GM23248 (cell line): ENCODE data around the gene PAX1. TPM values are rescaled to one million over a fixed set of nuclear protein-coding genes. Genes with fewer than 3 reads are reported as not detected.

Experiments
- DNase-seq: peaks from one replicate; pipeline ENCODE4 v3.0.0-alpha.2; 2015
- H2AFZ ChIP-seq: fragments of 200-600 bp; sonication (generic); 2 replicates; pipeline ENCODE4 v1.6.1; 2016; ENCODE audit warnings: antibody characterized with exemption
- H3F3A ChIP-seq: fragments of 200-600 bp; sonication (generic); 2 replicates; pipeline ENCODE4 v1.6.1; 2016; ENCODE audit warnings: mild to moderate bottlenecking, antibody characterized with exemption, mixed run types; ENCODE audit not compliant: insufficient read depth
- H3K27ac ChIP-seq: fragments of 200-600 bp; sonication (generic); 2 replicates; pipeline ENCODE4 v1.5.1; 2016; ENCODE audit warnings: mild to moderate bottlenecking
- H3K27me3 ChIP-seq: fragments of 200-600 bp; sonication (generic); replicated peaks from 2 replicates; pipeline ENCODE4 v1.6.1; 2016; ENCODE audit warnings: mild to moderate bottlenecking; ENCODE audit not compliant: insufficient read depth
- H3K36me3 ChIP-seq: fragments of 200-600 bp; sonication (generic); 2 replicates; pipeline ENCODE4 v1.6.1; 2016; ENCODE audit warnings: low read depth, mild to moderate bottlenecking
- H3K4me1 ChIP-seq: fragments of 200-600 bp; sonication (generic); 2 replicates; pipeline ENCODE4 v1.6.1; 2016; ENCODE audit warnings: mild to moderate bottlenecking; ENCODE audit not compliant: insufficient read depth
- H3K4me2 ChIP-seq: fragments of 200-600 bp; sonication (generic); one replicate; pipeline ENCODE4 v1.6.1; 2016; ENCODE audit warnings: mild to moderate bottlenecking; ENCODE audit not compliant: unreplicated experiment
- H3K4me3 ChIP-seq: fragments of 200-600 bp; sonication (generic); 2 replicates; pipeline ENCODE4 v1.5.1; 2016; ENCODE audit warnings: mild to moderate bottlenecking
- H3K79me2 ChIP-seq: fragments of 200-600 bp; sonication (generic); 2 replicates; pipeline ENCODE4 v1.6.1; 2016; ENCODE audit warnings: mild to moderate bottlenecking; ENCODE audit not compliant: insufficient read depth
- H3K9ac ChIP-seq: fragments of 200-600 bp; sonication (generic); 2 replicates; pipeline ENCODE4 v1.6.1; 2016; ENCODE audit warnings: mild to moderate bottlenecking
- H3K9me2 ChIP-seq: fragments of 200-600 bp; sonication (generic); 2 replicates; pipeline ENCODE4 v1.6.1; 2016; ENCODE audit warnings: mixed run types, mild to moderate bottlenecking, moderate library complexity; ENCODE audit not compliant: insufficient read depth
- H3K9me3 ChIP-seq: fragments of 200-600 bp; sonication (generic); one replicate; pipeline ENCODE4 v1.6.1; 2017; ENCODE audit warnings: low read depth
- H4K20me1 ChIP-seq: fragments of 200-600 bp; sonication (generic); 2 replicates; pipeline ENCODE4 v1.6.0; 2016; ENCODE audit not compliant: insufficient read depth
- EZH2 ChIP-seq: fragments of 200-600 bp; sonication (generic); IDR thresholded peaks from 2 replicates; pipeline ENCODE4 v1.6.1; 2018; ENCODE audit warnings: antibody characterized with exemption, mild to moderate bottlenecking; ENCODE audit not compliant: insufficient read depth, poor library complexity, severe bottlenecking
- EZH2phosphoT487 ChIP-seq: fragments of 200-600 bp; sonication (generic); IDR thresholded peaks from 2 replicates; pipeline ENCODE4 v1.6.1; 2018; ENCODE audit warnings: antibody characterized with exemption, moderate library complexity, mild to moderate bottlenecking, low read depth; ENCODE audit not compliant: insufficient read depth
- WGBS, 2 experiments: methylation state at CpG; one replicate each; pipeline ENCODE4 v1.1.6; 2015 to 2017; ENCODE audit warnings: low lambda C conversion rate in 2 of 2, low coverage in 1 of 2; ENCODE audit errors: missing lambda C conversion rate in 2 of 2; 5-methylcytosine and 5-hydroxymethylcytosine counted together
- in situ Hi-C: fragments of 300-500 bp; cut with MboI; formaldehyde crosslinking; loops from 2 replicates; pipeline ENCODE4 v1.15.0; 2020
- polyA plus RNA-seq: library from polyadenylated mRNA; unstranded; fragments of >200 nt; fragmentation: Nextera tagmentation; extraction: Ambion mirVana; gene quantifications from 2 replicates; pipeline ENCODE4 v1.2.1, GENCODE V29; 2016
- total RNA-seq: library from RNA; depleted of rRNA; stranded (reverse); fragments of >200 nt; shearing (Covaris generic); gene quantifications from 2 replicates; pipeline ENCODE4 v1.2.3, GENCODE V29; 2014

The PAX1 gene
- total and polyA plus RNA-seq, 2 experiments from 2014 or later = not detected

- 60 to 79% methylated on average over 9 to 15 of the region's 15 CpGs for WGBS, 2 experiments
Observed at GRCh38 chr20:21729316-21729715, 23.9 kb downstream of the PAX1 start.

DNA sequence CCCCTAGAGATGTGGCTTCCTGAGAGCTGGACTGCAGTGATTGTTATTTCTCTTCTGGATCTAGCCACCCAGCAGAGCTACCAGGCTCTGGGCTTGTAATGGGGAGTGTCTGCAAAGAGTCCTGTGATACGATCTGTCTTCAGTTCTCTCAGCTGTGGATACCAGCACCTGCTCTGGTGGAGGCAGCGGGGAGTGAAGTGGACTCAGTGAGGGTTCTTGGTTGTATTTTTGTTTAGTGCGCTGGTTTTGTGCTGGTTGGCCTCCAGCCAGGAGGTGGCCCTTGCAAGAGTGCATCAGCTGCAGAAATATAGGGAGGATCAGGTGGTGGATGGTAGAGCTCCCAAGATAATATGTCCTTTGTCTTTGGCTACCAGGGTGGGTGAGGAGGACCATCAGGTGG lies 33.7 kb downstream of the PAX1 start:
- Histone ChIP-seq H3K4me2 (no peak overlapping the region), H3K4me3 (no peak overlapping the region), H3K9me2 (no peaks in the 10 kb centered on the region), H3K27me3 (no peaks in the 10 kb centered on the region), H3K36me3 (no peaks in the 10 kb centered on the region), H3K9ac (no peak overlapping the region), H4K20me1 (no peaks in the 10 kb centered on the region), H2AFZ (no peak overlapping the region), H3K27ac (no peak overlapping the region), H3F3A (no peaks in the 10 kb centered on the region), H3K9me3 (no peaks in the 10 kb centered on the region), H3K4me1 (no peaks in the 10 kb centered on the region), H3K79me2 (no peaks in the 10 kb centered on the region)
- no peak for DNase-seq
- 24 to 31% methylated on average over 3 of the region's 3 CpGs for WGBS, 2 experiments
- in situ Hi-C loops = no loop called here
- TF ChIP-seq EZH2phosphoT487 (no peak), EZH2 (no peak)

More at GRCh38 chr20:21729316-21729715, 23.9 kb downstream of the PAX1 start:
- no peaks in the 10 kb centered on the region for H4K20me1 ChIP-seq
- H3K4me2 ChIP-seq = no peak overlapping the region
- no peak overlapping the region for H3K9ac ChIP-seq
- no peaks in the 10 kb centered on the region for H3F3A ChIP-seq
- in situ Hi-C loops = no loop called here
- H3K4me1 ChIP-seq = no peaks in the 10 kb centered on the region
- no peaks in the 10 kb centered on the region for H3K36me3 ChIP-seq
- H3K27me3 ChIP-seq = no peaks in the 10 kb centered on the region
- no peak overlapping the region for H3K4me3 ChIP-seq
- TF ChIP-seq EZH2 (no peak), EZH2phosphoT487 (no peak)
- H3K27ac ChIP-seq = no peak overlapping the region
- no peaks in the 10 kb centered on the region for H3K9me3 ChIP-seq
- no peak overlapping the region for H2AFZ ChIP-seq
- no peak for DNase-seq
- H3K79me2 ChIP-seq = no peaks in the 10 kb centered on the region
- H3K9me2 ChIP-seq = no peaks in the 10 kb centered on the region

- H3K4me2 ChIP-seq = no peak overlapping the region
- H3K27me3 ChIP-seq = no peaks in the 10 kb centered on the region
- no peak overlapping the region for H2AFZ ChIP-seq
- no peaks in the 10 kb centered on the region for H3K4me1 ChIP-seq
- 26 to 35% methylated on average over 3 of the region's 3 CpGs for WGBS, 2 experiments
- H3K36me3 ChIP-seq = no peaks in the 10 kb centered on the region
- no peaks in the 10 kb centered on the region for H3F3A ChIP-seq
- no peaks in the 10 kb centered on the region for H3K9me3 ChIP-seq
- TF ChIP-seq EZH2phosphoT487 (no peak), EZH2 (no peak)
- in situ Hi-C loops = no loop called here
- no peaks in the 10 kb centered on the region for H4K20me1 ChIP-seq
- no peak overlapping the region for H3K4me3 ChIP-seq
- H3K79me2 ChIP-seq = no peaks in the 10 kb centered on the region
- no peaks in the 10 kb centered on the region for H3K9me2 ChIP-seq
- no peak for DNase-seq
- H3K9ac ChIP-seq = no peak overlapping the region
- H3K27ac ChIP-seq = no peak overlapping the region
Observed at GRCh38 chr20:21739682-21740081, 34.2 kb downstream of the PAX1 start.

DNA sequence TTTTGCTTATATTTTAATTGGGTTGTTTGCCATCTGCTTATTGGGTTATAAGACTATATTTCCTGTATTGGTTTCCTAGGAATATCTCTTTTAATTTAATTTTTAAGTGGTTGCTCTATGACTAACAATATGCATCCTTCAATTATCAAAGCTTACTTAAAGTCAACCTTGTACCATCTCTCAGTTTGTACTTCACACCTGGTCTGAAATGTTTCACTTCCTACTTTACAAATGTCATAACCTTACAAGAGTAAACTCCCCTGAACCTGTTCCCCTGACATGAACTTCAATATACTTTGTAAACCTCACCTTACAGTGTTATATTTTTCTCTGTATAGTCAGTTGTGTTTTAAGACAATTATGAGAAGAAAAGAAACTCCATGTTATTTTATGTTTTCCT lies 35.8 kb downstream of the PAX1 start:
- in situ Hi-C loops = no loop called here
- no peak overlapping the region for H3K4me3 ChIP-seq
- TF ChIP-seq EZH2phosphoT487 = no peak
- no peak for TF ChIP-seq EZH2
- DNase-seq = no peak
- no peak overlapping the region for H3K4me2 ChIP-seq
- no peaks in the 10 kb centered on the region for H3K9me3 ChIP-seq
- no peaks in the 10 kb centered on the region for H3K9me2 ChIP-seq
- H3K79me2 ChIP-seq = no peaks in the 10 kb centered on the region
- H3K27me3 ChIP-seq = no peaks in the 10 kb centered on the region
- no peak overlapping the region for H3K27ac ChIP-seq
- H2AFZ ChIP-seq = no peak overlapping the region
- H3F3A ChIP-seq = no peaks in the 10 kb centered on the region
- H3K9ac ChIP-seq = no peak overlapping the region
- H3K36me3 ChIP-seq = no peaks in the 10 kb centered on the region
- no peaks in the 10 kb centered on the region for H3K4me1 ChIP-seq
- no peaks in the 10 kb centered on the region for H4K20me1 ChIP-seq

DNA sequence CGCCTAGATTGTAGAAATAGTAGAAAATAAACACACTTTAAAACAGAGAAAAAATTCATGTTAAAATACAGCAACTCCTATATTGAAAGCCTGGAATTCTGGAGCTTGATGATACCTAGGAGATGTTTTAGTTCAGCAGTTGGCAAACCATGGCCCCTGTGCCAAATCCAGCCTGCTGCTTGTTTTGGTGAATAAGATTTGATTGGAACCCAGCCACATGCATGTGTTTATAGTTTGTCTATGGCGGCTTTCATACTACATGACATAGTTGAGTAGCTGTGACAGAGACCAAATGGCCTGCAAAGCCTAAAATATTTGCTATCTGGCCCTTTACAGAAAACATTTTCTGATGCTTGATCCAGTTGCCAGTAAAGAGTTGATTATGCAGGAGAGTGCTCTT lies 57.2 kb downstream of the PAX1 start:
- H3K27ac ChIP-seq = no peak overlapping the region
- H3K79me2 ChIP-seq = no peaks in the 10 kb centered on the region
- no peak for DNase-seq
- H4K20me1 ChIP-seq = no peaks in the 10 kb centered on the region
- H3K9me2 ChIP-seq = no peaks in the 10 kb centered on the region
- no peak overlapping the region for H3K4me2 ChIP-seq
- H3K4me3 ChIP-seq = no peak overlapping the region
- no peaks in the 10 kb centered on the region for H3F3A ChIP-seq
- H3K9ac ChIP-seq = no peak overlapping the region
- no peaks in the 10 kb centered on the region for H3K27me3 ChIP-seq
- no peaks in the 10 kb centered on the region for H3K36me3 ChIP-seq
- H3K4me1 ChIP-seq = no peaks in the 10 kb centered on the region
- 35 to 38% methylated on average over 2 of the region's 2 CpGs for WGBS, 2 experiments
- H3K9me3 ChIP-seq = no peaks in the 10 kb centered on the region
- TF ChIP-seq EZH2phosphoT487 (no peak), EZH2 (no peak)
- in situ Hi-C loops = no loop called here
- H2AFZ ChIP-seq = no peak overlapping the region
